Posterior vena cava (tissue), 2 donors: ENCODE measurements around the gene CAMK2G. TPM values are rescaled to one million over a fixed set of nuclear protein-coding genes. Genes with fewer than 3 reads are reported as not detected.

Experiments used
- DNase-seq: peaks from one replicate; pipeline ENCODE4 v3.0.0-alpha.2; 2020; ENCODE audit warnings: low spot score
- intact Hi-C, 2 donors: fragments of 100-400 bp; cut with DNase I; formaldehyde crosslinking; loops; one replicate each; pipeline versions ENCODE4 v1.14.1 to v1.14.2; 2022 to 2023
- total RNA-seq, 2 donors: library from RNA; stranded (reverse); fragmentation: NEBNext Ultra II Directional; extraction: Animal tissue kit (Norgen Biotek cat#: 25700); gene quantifications; one replicate each; pipeline ENCODE4 v1.2.1, GENCODE V29; 2021
- donor health status: DM: yes; HTN: yes; CAD: no.
- donor health status: DM: yes; HTN: yes; CAD: no.

Gene CAMK2G
- total RNA-seq, 2 donors from 2014 or later, result 70.1 to 78.8 TPM

- no peak for DNase-seq
- intact Hi-C loops, result no loop called here
Observed at GRCh38 chr10:73827346-73828089, 46.8 kb downstream of the CAMK2G start.

DNA sequence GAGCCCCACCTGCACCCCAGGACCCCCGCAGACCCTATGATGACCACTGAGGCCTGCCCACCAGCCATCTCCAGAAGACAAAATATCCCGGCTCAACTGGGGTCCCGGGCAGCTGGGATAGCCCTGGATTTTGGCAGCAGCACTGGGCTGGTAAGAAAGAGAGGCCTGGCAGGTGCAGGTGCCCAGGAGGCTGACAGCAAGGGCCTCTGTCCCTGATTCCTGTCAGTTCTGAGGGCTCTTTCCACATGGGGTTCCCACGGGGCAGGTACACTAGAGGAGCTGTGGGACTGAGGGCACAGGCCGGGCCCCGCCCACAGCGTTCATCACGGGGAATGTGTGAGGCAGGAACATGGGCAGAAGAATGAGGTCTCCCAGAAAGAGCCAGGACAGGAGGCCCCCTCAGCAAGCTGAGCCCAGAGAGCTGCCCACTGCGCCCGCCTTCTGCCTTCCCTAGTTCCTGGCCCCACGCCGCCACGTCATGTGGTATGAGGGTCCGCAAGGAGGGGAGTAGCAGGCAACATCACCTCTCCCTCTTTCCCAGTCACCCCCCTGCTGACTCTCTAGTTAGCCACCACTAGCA is 50.1 kb downstream of the CAMK2G start:
- intact Hi-C loops, result no loop called here
- no peak for DNase-seq

- intact Hi-C loops, result no loop called here
- no peak for DNase-seq
Observed at GRCh38 chr10:73823391-73823790, 51.0 kb downstream of the CAMK2G start.

DNA sequence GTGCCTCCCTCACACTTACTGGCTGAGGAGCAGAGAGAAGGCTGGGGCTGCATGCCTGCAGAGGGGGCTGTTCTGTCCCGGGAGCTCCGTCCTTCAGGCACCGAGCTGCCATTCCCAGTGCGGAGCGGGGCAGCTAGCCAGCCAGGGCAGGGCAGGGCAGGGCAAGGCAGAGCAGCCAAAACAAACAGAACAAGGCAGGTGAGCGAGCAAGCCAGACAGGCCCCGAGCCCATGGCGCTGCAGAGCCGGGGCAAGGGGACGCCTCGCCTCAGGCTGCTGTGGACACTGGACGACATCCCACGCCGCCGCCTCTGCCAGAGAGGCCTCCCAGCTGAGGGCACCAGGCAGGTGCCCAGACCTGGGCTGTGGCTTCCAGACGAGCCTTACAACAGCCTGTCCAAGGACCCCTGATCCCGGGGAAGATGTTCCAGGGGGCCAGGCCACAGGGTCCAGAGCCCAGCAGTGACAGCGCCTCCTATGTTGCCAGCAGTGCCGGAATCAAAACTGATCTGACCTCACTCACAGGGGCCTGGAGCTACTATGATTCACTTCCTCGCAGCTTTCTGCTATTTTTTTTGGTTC is 54.8 kb downstream of the CAMK2G start:
- DNase-seq, result no peak

DNA sequence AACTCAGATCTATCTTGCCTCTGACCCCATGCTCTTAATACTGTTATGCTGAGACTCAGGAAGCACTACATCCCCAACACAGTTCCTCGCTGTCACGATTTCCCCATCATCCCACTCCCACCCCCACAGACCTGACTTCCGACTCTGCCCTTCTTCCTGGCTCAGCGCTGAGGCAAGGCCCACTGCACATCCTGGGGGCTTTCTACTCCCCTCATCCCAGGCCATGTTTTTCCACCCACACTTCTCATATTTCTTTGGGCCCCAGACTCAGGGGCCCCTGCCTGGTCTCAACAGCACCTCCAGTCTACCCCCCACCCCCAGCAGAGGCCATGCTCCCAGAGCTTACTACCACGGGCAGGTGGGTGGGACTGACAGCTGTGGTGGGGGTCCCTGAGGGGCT is 55.3 kb downstream of the CAMK2G start:
- intact Hi-C loops, result no loop called here
- no peak for DNase-seq

More for the DNA sequence above, 54.8 kb downstream of the CAMK2G start:
- intact Hi-C loops, result no loop called here

DNA sequence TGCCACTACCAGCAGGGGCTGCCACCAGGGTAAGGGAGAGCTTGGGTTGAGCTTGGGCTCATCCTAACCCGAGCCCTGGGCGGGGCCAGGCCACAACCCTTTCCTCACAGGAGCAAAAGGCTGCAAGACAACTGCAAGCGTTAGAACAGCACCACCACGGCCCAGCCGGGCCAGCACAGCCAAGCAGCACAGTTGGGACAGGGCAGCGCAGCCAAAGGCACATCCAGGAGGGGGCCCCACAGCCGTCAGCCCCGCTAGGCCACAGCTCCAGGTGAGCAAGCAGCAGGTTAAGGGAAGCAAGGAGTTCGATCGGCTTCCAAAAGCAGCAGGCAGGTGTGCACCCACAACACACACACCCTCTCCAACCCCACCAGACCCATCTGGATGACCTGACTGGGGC is 56.0 kb downstream of the CAMK2G start:
- intact Hi-C loops, result no loop called here
- no peak for DNase-seq

- no peak for DNase-seq
Observed at GRCh38 chr10:73817826-73818225, 56.5 kb downstream of the CAMK2G start.

DNA sequence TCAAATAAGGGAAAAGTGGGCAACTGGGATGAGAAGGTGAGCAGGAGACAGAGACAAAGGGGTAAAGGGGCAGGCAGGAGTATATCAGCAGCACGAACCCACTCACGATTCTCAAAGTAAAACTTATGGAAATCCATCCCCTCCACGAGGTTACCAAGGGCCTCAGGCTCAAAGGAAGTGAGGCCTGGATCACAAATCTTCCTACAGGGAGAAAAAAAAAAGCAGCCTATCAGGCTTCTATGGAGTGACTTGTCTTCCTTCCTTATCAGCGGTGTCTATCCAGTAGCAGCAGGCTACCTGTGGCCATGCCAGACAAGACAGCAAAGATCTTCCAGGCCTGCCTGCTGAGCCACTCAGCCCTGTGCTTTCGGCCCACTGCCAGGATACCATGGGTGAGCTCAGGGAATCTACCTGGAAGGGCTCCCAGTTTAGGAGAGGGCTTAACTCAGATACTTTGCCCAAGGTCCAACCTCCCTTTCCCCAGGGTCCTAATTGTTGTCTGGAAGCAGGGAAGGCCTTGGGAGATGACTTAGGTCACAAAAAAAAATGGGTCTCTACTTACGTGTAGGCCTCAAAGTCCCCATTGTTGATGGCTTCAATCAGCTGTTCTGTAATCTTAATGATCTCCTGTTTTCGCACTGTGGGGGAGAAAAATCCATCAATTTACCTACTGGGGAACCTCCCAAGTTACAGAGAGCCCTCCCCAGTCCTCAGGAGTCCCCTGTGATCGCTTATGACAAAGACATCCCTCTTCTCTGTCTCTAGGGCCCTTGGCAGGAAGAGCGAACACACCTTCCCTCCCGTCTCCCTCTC is 57.2 kb downstream of the CAMK2G start:
- intact Hi-C loops, result no loop called here
- no peak for DNase-seq

More at GRCh38 chr10:73817826-73818225, 56.5 kb downstream of the CAMK2G start:
- intact Hi-C loops, result no loop called here

DNA sequence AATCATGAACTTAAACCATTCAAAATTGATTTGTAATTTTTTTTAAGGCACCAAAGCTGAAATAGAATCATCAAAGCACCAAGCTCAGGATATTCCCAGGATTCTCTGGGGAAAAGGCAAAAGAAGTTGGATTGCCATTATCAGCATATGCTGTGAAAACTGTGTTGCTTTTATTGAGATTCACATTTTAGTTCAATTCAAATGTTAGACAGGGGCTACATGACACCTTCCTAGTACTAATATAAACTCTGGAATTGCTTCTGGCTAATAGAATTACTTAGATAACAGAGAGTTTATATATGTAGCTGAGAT is 58.7 kb downstream of the CAMK2G start:
- intact Hi-C loops, result no loop called here
- DNase-seq, result no peak

GRCh38 chr10:73814896-73815718 is 59.2 kb downstream of the CAMK2G start:
- intact Hi-C loops, result no loop called here
- no peak for DNase-seq

DNA sequence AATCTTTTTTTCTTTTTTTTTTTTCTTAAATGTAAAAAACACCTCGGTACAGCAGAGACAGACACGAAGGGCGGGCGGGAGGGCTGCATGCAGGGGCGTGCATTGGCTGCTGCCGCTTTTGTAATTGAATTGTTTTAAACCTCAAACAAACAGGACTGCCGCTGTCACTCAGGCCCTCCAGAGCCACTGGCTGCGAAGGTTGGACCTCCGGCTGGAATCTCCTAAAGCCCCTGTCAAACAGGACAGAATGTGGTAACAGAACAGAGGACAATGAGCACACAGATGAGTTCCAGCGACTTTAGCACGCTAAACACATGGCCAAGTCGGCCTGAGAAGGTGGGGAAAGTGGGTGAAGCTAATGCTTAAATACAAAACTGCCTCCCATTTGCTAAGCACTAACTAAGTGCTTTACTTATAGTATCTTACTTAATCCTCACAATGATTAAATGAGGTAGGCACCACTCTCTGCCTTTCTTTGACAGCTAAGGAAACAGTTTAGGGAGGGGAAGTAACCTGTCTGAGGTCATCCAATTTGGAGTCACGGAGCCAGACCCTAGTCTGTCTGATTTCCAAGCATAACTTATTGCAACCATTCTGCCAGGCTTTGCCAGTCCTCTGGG is 60.0 kb downstream of the CAMK2G start:
- intact Hi-C loops, result no loop called here
- DNase-seq, result no peak

DNA sequence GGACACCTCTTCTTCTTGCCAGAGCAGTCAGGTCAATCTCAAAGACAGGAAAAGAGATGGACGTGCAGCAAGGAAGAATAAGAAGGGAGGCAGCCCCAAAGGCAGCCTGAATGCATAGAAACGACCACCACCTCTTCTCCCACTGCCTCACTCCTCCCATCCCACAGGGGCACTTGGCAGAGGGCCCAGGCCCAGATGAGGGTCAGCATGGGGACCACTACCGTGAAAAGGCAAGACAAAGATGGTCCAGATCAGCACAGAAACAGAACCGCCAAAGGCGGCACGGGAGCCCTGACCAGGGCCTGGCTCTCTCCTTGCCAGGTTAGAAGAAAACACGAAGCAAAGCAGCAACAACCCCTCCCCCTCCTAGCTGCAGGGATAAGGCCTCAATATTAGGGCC is 61.0 kb downstream of the CAMK2G start:
- intact Hi-C loops, result no loop called here
- DNase-seq, result no peak

GRCh38 chr10:73812657-73813056 is 61.7 kb downstream of the CAMK2G start:
- intact Hi-C loops, result no loop called here
- no peak for DNase-seq

- intact Hi-C loops, result no loop called here
- DNase-seq, result peak; percentile 86
Observed at GRCh38 chr10:73810735-73811465, 63.5 kb downstream of the CAMK2G start.

GRCh38 chr10:73810358-73810734 is 64.0 kb downstream of the CAMK2G start:
- no peak for DNase-seq
- intact Hi-C loops, result no loop called here

DNA sequence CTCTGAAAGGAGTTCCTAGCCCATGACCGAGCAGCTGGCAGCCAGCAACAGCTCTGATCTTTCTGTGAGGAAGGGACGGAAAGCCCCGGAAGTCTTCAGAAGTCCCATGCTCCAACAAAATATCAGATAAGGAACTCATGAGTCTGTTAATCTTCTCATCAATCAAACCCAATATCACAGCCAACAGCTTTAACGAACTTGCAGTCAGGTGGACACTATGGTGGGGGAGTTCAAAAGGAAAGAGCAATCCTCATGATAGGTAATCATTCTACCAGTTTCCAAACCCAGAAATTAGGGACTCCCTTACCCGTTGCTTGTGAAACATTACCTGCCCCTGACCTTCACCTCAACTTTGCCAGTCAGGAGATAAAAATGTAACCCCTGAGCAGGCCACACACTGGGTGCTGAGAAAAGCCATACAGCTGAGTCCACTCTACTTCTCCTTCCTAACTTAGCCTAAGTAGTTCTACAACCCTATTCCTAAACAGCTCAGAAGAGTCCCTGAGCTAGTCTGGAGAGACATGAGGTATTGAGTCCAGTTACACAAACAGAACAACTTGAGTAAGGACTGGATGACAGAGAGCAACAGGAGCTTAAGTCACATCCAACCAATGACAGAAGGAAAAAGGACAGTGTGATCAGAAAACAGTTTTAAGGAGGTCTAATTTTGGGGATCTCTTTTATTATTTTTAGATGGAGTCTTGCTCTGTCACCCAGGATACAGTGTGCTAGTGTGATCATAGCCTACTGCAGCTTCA is 65.1 kb downstream of the CAMK2G start:
- DNase-seq, result peak; percentile 60
- intact Hi-C loops, result no loop called here

DNA sequence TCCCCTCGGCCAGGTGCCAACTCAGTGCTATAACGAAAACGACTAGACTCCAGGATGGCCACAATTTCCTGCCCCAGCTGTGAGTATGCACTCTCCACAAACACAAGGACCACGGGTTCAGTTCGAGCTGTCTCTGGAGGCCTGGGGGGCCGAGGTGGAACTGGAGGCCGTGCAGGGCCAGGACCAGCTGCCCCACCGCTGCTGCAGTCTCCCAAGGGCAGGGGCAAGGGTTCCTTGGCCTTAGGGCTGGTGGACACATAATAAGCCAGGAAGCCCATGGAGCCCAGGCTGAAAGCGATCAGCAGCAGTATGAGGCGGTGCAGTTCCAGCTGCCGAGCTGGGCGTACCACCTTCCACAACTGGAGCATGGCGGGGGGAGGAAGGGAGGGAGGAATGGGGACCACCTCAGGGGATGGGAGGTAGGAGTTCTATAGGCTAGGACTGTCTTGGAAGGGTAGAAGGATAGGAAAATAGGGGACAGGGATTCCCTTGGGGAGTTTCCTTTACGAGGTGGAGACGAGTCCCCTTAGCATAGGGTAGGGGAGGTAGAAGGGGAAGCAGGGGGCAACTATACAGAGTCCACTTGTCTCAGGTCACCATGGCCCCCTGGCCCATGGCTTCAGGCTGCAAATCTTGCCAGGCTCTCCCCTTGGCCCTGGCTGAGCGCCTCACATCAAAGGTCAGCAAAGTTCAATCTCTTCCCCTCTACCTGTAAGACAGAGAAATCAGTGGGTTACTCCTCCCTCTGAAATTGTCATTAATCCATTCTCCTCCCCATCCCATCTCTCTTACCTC is 66.1 kb downstream of the CAMK2G start:
- intact Hi-C loops, result no loop called here
- DNase-seq, result peak; percentile 72
